Measurements from ENCODE around the gene ARHGEF4. TPM values are rescaled to one million over a fixed set of nuclear protein-coding genes. Genes with fewer than 3 reads are reported as not detected.

ARHGEF4 gene
- total and polyA plus RNA-seq, 2 donors (not counting 3 experiments of a cell fraction or from before 2014, with no cell fraction given), result not detected

GRCh38 chr2:130976591-130977237 is 140.0 kb downstream of the ARHGEF4 start:
- no peak for FAIRE-seq
- ChIA-PET POLR2A (no interaction called here), CTCF (no interaction called here)
- Histone ChIP-seq H3K27me3 (ENCODE audit: control insufficient read depth in 2 of 2, insufficient read depth in 2 of 2, low read length in 2 of 2) (no peaks in the 10 kb centered on the region), H3K9me1 (replicated peaks; ENCODE audit: control insufficient read depth, extremely low read depth, insufficient read depth, low read length) (no peaks in the 10 kb centered on the region), H3K4me1 (ENCODE audit: control insufficient read depth, extremely low read depth, insufficient read depth, low read length) (no peaks in the 10 kb centered on the region), H2AFZ (ENCODE audit: low read depth, low read length) (no peak overlapping the region), H3K9me3 (replicated peaks; ENCODE audit: control insufficient read depth, insufficient read depth, low read length) (no peaks in the 10 kb centered on the region), H3K4me2 (ENCODE audit: insufficient read depth, low read length) (no peak overlapping the region), H3K4me3 (replicated peaks in 1 of 3; ENCODE audit: insufficient read depth in 1 of 3, low read depth in 1 of 3, low read length in 3 of 3) (no peak overlapping the region), H4K20me1 (replicated peaks; ENCODE audit: control insufficient read depth, extremely low read depth, insufficient read depth, low read length) (no peaks in the 10 kb centered on the region), H3K9ac (replicated peaks; ENCODE audit: extremely low read depth, insufficient read depth, low read length) (no peak overlapping the region), H3K79me2 (ENCODE audit: control insufficient read depth, insufficient read depth, low read length) (no peaks in the 10 kb centered on the region), H3K36me3 (ENCODE audit: control insufficient read depth in 2 of 2, extremely low read depth in 1 of 2, insufficient read depth in 2 of 2, low read length in 2 of 2) (no peaks in the 10 kb centered on the region), H3K27ac (ENCODE audit: insufficient read depth, low read depth, low read length) (no peak overlapping the region)
- no TSS peak for BruUV-seq (replicated peaks)
- dilution Hi-C loops (cut with MboI; ENCODE audit: extremely low pct_ligation_motif_present, low sequenced_read_pairs), result no loop called here
- TF ChIP-seq MAX (IDR thresholded peaks at IDR 0.05; ENCODE audit: insufficient read depth, insufficient read length), result no peak
- TF ChIP-seq MYC (IDR thresholded peaks at IDR 0.05; ENCODE audit: low read depth, low read length), result no peak
- no peak for TF ChIP-seq POLR2A (IDR thresholded peaks at IDR 0.05; ENCODE audit: low read depth, low read length)
- TF ChIP-seq JUN (IDR thresholded peaks at IDR 0.05; ENCODE audit: borderline replicate concordance, insufficient read depth, insufficient read length, low read depth), result no peak
- TF ChIP-seq CTCF (IDR thresholded peaks at IDR 0.05; ENCODE audit: extremely low read depth in 1 of 2, insufficient read depth in 1 of 2, low read depth in 1 of 2, low read length in 2 of 2), result no peak
- no peak for TF ChIP-seq GATA2 (IDR thresholded peaks at IDR 0.05; ENCODE audit: insufficient read depth, insufficient read length, low read depth, low read length)
- no peak for TF ChIP-seq FOS (IDR thresholded peaks at IDR 0.05; ENCODE audit: borderline replicate concordance, insufficient read depth, low read length)
- TF ChIP-seq EZH2 (IDR thresholded peaks at IDR 0.05; ENCODE audit: borderline replicate concordance, low read depth, low read length, severe bottlenecking), result no peak
- no peak for TF ChIP-seq POLR2AphosphoS5 (IDR thresholded peaks at IDR 0.05; ENCODE audit: insufficient read depth, low read depth, low read length)
- DNase-seq (ENCODE audit: low read depth, low spot score), result no peak
- intact Hi-C loops (cut with micrococcal nuclease), result no loop called here

Data from endothelial cell of umbilical vein (primary cell).